Body of pancreas (tissue), 4 donors: Measurements from ENCODE around the gene DAPP1.

Experiments used
- CTCF ChIP-seq, 7 experiments: fragments of 450-650 bp in 4 of 7; fragments of 200-600 bp in 3 of 7; sonication (generic) in 3 of 7; IDR thresholded peaks; one replicate each; pipeline ENCODE4 v1.5.1; 2016 to 2019; ENCODE audit warnings: antibody characterized with exemption in 7 of 7
- POLR2A ChIP-seq, 3 donors: fragments of 450-650 bp; IDR thresholded peaks; one replicate each; pipeline ENCODE4 v1.6.1; 2016; ENCODE audit warnings: antibody characterized with exemption in 3 of 3, mild to moderate bottlenecking in 2 of 3

- TF ChIP-seq CTCF (IDR thresholded peaks at IDR 0.05) = no peak
- no peak for TF ChIP-seq POLR2A (IDR thresholded peaks at IDR 0.05)
These were observed 43.0 kb downstream of the DAPP1 start for GRCh38 chr4:99859618-99860017.
